Measurements from ENCODE around the gene ATP6V0A1. TPM values are rescaled to one million over a fixed set of nuclear protein-coding genes. Genes with fewer than 3 reads are reported as not detected.

ATP6V0A1 gene
- total and polyA plus RNA-seq, 4 donors: 31.5 to 94.6 (median 45.2) TPM

- WGBS: 96% methylated on average over 8 of the region's 8 CpGs
- Histone ChIP-seq H3K27ac (ENCODE audit: low read depth in 1 of 2, low read length in 2 of 2) (peak overlapping the region; percentile 32 to 90), H3K9me3 (ENCODE audit: control insufficient read depth in 4 of 4, low read length in 3 of 4) (no peaks in the 10 kb centered on the region), H3K4me1 (ENCODE audit: control insufficient read depth in 4 of 4, insufficient read depth in 4 of 4, low read length in 3 of 4) (peaks cover 8 to 51% (median 28%) of the 10 kb centered on the region in 4 donors), H3K36me3 (ENCODE audit: control insufficient read depth in 4 of 4, insufficient read depth in 3 of 4, low read depth in 1 of 4, low read length in 3 of 4) (peaks cover 0 to 3% (median 0%) of the 10 kb centered on the region in 4 donors), H3K9ac (ENCODE audit: low read depth in 1 of 2, low read length in 2 of 2) (no peak overlapping the region), H3K27me3 (ENCODE audit: control insufficient read depth in 4 of 4, insufficient read depth in 4 of 4, low read length in 3 of 4) (no peaks in the 10 kb centered on the region), H3K4me3 (ENCODE audit: low read depth in 1 of 3, low read length in 3 of 3) (no peak overlapping the region)
- DNase-seq (ENCODE audit: low spot score): no peak
- TF ChIP-seq TAF1 (conservative IDR thresholded peaks at IDR 0.05): no peak
- no peak for TF ChIP-seq MAX (IDR thresholded peaks at IDR 0.05)
- no peak for TF ChIP-seq HNF4G (IDR thresholded peaks at IDR 0.05)
- no peak for TF ChIP-seq HNF4A (conservative IDR thresholded peaks at IDR 0.05)
- TF ChIP-seq YY1 (IDR thresholded peaks at IDR 0.05): no peak
- TF ChIP-seq JUND (IDR thresholded peaks at IDR 0.05): no peak
- TF ChIP-seq ATF3 (IDR thresholded peaks at IDR 0.05): no peak
- no peak for TF ChIP-seq REST (IDR thresholded peaks at IDR 0.05)
- no peak for TF ChIP-seq FOXA1 (IDR thresholded peaks at IDR 0.05)
These were observed 64.2 kb downstream of the ATP6V0A1 start for GRCh38 chr17:42522798-42523278.

GRCh38 chr17:42525221-42525620 is 66.5 kb downstream of the ATP6V0A1 start:
- no peak for TF ChIP-seq TAF1 (conservative IDR thresholded peaks at IDR 0.05)
- no peaks in the 10 kb centered on the region for H3K27me3 ChIP-seq (ENCODE audit: control insufficient read depth in 4 of 4, insufficient read depth in 4 of 4, low read length in 3 of 4)
- H3K9ac ChIP-seq (ENCODE audit: low read depth in 1 of 2, low read length in 2 of 2): no peak overlapping the region
- no peak for DNase-seq (ENCODE audit: low spot score)
- no peak overlapping the region for H3K4me3 ChIP-seq (ENCODE audit: low read depth in 1 of 3, low read length in 3 of 3)
- H3K36me3 ChIP-seq (ENCODE audit: control insufficient read depth in 4 of 4, insufficient read depth in 3 of 4, low read depth in 1 of 4, low read length in 3 of 4): peaks cover 0 to 3% (median 0%) of the 10 kb centered on the region in 4 donors
- 86% methylated on average over 2 of the region's 2 CpGs for WGBS
- H3K9me3 ChIP-seq (ENCODE audit: control insufficient read depth in 4 of 4, low read length in 3 of 4): no peaks in the 10 kb centered on the region
- no peak overlapping the region for H3K27ac ChIP-seq (ENCODE audit: low read depth in 1 of 2, low read length in 2 of 2)
- peaks cover 18 to 48% (median 31%) of the 10 kb centered on the region in 4 donors for H3K4me1 ChIP-seq (ENCODE audit: control insufficient read depth in 4 of 4, insufficient read depth in 4 of 4, low read length in 3 of 4)

- Histone ChIP-seq H3K4me3 (ENCODE audit: low read depth in 1 of 3, low read length in 3 of 3) (no peak overlapping the region), H3K4me1 (ENCODE audit: control insufficient read depth in 4 of 4, insufficient read depth in 4 of 4, low read length in 3 of 4) (peaks cover 21 to 51% (median 35%) of the 10 kb centered on the region in 4 donors), H3K9ac (ENCODE audit: low read depth in 1 of 2, low read length in 2 of 2) (no peak overlapping the region), H3K9me3 (ENCODE audit: control insufficient read depth in 4 of 4, low read length in 3 of 4) (no peaks in the 10 kb centered on the region), H3K27me3 (ENCODE audit: control insufficient read depth in 4 of 4, insufficient read depth in 4 of 4, low read length in 3 of 4) (no peaks in the 10 kb centered on the region), H3K27ac (ENCODE audit: low read depth in 1 of 2, low read length in 2 of 2) (peak overlapping the region in 1 of 2 donors; percentile 8), H3K36me3 (ENCODE audit: control insufficient read depth in 4 of 4, insufficient read depth in 3 of 4, low read depth in 1 of 4, low read length in 3 of 4) (peaks cover 0 to 3% (median 0%) of the 10 kb centered on the region in 4 donors)
- no peak for DNase-seq (ENCODE audit: low spot score)
- TF ChIP-seq RXRA (IDR thresholded peaks at IDR 0.05) (peak in 1 of 2 donors; percentile 12), SP1 (IDR thresholded peaks at IDR 0.05) (no peak)
- 75% methylated on average over 6 of the region's 6 CpGs for WGBS
These were observed 67.4 kb downstream of the ATP6V0A1 start for GRCh38 chr17:42526031-42526444.
